Central memory CD8-positive, alpha-beta T cell (primary cell): ENCODE data around the gene DESI2.
A peak's percentile ranks its signal among the peaks of the same experiment; 100 is the strongest.
"Not testable (repeated sequence)": the region's sequence is repeated elsewhere in the genome, so short reads cannot be mapped to it uniquely, and the experiment has no call there.

Experiments used
- ATAC-seq: fragments of 150-1000 bp; cut with Tn5 transposase; replicated peaks from 2 replicates; pipeline ENCODE4 v1.10.0; 2022; ENCODE audit warnings: mild to moderate bottlenecking, moderate FRiP score, moderate number of reproducible peaks; ENCODE audit not compliant: poor library complexity, severe bottlenecking; ENCODE audit errors: extremely low read depth
- DNase-seq, 2 donors: peaks; one replicate each; pipeline ENCODE4 v3.0.0; 2021; ENCODE audit warnings: low spot score in 2 of 2
- H3K27ac Mint-ChIP-seq: one replicate; pipeline ENCODE4 v1.8.0; 2022; ENCODE audit warnings: low read depth, mild to moderate bottlenecking, moderate library complexity, mixed read lengths
- H3K27me3 Mint-ChIP-seq: one replicate; pipeline ENCODE4 v1.8.0; 2022; ENCODE audit warnings: mixed read lengths
- H3K36me3 Mint-ChIP-seq: one replicate; pipeline ENCODE4 v1.8.0; 2022; ENCODE audit warnings: mild to moderate bottlenecking, moderate library complexity, mixed read lengths; ENCODE audit not compliant: insufficient read depth
- H3K4me1 Mint-ChIP-seq: one replicate; pipeline ENCODE4 v1.8.0; 2022; ENCODE audit warnings: mixed read lengths
- H3K4me3 Mint-ChIP-seq: one replicate; pipeline ENCODE4 v1.8.0; 2022; ENCODE audit warnings: mild to moderate bottlenecking, moderate library complexity, mixed read lengths
- H3K9me3 Mint-ChIP-seq: one replicate; pipeline ENCODE4 v1.8.0; 2022; ENCODE audit warnings: mixed read lengths

Gene DESI2

DNA sequence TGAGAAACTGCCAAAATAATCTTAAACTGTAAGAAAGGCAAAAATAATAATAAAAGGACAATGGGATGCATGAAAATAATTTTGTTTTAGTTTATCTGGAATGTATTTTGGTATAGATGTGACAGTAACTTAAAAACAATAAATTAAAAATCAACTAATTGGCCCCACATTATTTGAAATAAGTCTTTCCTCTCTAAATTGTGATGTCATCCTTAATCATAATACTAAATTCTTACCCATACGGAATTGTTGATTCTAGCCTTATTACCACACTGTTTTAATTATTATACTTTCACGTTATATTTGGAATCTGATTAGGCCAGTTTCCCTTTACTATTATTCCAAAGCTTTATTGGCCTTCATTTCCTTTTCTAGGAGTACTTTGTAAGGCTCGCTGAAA lies 7.7 kb downstream of the DESI2 start:
- peaks cover 10% of the 10 kb centered on the region for H3K36me3 Mint-ChIP-seq
- no peak overlapping the region for H3K4me3 Mint-ChIP-seq
- ATAC-seq (no peak), DNase-seq (no peak)
- no peak overlapping the region for H3K27ac Mint-ChIP-seq
- H3K4me1 Mint-ChIP-seq: peaks cover 42% of the 10 kb centered on the region
- H3K9me3 Mint-ChIP-seq: no peaks in the 10 kb centered on the region
- H3K27me3 Mint-ChIP-seq: no peaks in the 10 kb centered on the region

DNA sequence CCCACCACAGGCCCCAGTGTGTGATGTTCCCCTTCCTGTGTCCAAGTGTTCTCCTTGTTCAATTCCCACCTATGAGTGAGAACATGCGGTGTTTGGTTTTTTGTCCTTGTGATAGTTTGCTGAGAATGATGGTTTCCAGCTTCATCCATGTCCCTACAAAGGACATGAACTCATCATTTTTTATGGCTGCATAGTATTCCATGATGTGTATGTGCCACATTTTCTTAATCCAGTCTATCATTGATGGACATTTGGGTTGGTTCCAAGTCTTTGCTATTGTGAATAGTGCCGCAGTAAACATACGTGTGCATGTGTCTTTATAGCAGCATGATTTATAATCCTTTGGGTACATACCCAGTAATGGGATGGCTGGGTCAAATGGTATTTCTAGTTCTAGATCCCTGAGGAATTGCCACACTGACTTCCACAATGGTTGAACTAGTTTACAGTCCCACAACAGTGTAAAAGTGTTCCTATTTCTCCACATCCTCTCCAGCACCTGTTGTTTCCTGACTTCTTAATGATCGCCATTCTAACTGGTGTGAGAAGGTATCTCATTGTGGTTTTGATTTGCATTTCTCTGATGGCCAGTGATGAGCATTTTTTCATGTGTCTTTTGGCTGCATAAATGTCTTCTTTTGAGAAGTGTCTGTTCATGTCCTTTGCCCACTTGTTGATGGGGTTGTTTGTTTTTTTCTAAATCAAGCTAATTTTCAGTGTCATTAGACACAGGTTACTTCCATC lies 8.8 kb downstream of the DESI2 start:
- peaks cover 42% of the 10 kb centered on the region for H3K4me1 Mint-ChIP-seq
- not testable (repeated sequence) for H3K9me3 Mint-ChIP-seq, H3K36me3 Mint-ChIP-seq, H3K4me3 Mint-ChIP-seq, H3K27ac Mint-ChIP-seq, DNase-seq, ATAC-seq, H3K27me3 Mint-ChIP-seq

DNA sequence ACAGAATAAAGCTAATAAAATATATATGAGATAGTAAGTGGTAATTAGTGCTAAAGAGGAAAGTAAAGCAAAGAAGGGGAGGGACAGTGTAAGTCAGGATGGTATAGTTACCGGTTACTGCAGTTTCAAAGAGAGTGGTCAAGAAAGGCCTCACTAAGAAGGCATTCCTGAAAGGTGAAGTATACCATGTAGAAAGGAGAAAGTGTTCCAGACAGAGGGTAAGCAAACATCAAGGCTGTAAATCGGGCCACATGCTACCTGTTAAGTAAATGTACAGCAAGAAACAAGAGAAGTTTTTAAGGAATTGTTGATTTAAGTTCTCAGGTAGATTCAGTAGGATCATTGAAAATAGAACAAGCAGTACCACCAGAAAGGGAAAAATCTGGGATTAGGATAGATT lies 9.7 kb downstream of the DESI2 start:
- no peak overlapping the region for H3K4me3 Mint-ChIP-seq
- H3K4me1 Mint-ChIP-seq: peaks cover 34% of the 10 kb centered on the region
- H3K9me3 Mint-ChIP-seq: no peaks in the 10 kb centered on the region
- H3K36me3 Mint-ChIP-seq: peaks cover 8% of the 10 kb centered on the region
- no peak overlapping the region for H3K27ac Mint-ChIP-seq
- H3K27me3 Mint-ChIP-seq: no peaks in the 10 kb centered on the region
- no peak for DNase-seq
- ATAC-seq: no peak

DNA sequence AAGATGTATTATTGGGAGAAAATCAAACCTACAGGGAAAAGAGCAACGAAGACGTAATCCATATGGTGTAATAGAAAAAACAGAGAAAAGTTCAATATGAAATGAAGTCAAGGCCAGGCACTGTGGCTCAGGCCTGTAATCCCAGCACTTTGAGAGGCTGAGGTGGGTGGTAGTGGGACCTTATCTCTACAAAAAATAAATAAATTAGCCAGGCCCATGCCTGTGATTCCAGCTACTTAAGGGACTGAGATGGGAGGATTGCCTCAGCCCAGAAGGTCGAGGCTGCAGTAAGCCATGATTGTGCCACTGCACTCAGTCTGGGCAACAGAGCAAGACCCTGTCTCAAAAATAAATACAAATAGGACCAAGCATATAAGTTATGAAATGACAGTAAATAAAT lies 11.4 kb downstream of the DESI2 start:
- H3K36me3 Mint-ChIP-seq: peaks cover 6% of the 10 kb centered on the region
- no peak for ATAC-seq
- H3K27ac Mint-ChIP-seq: peak overlapping the region; percentile 22
- H3K9me3 Mint-ChIP-seq: no peaks in the 10 kb centered on the region
- no peaks in the 10 kb centered on the region for H3K27me3 Mint-ChIP-seq
- H3K4me3 Mint-ChIP-seq: no peak overlapping the region
- peaks cover 23% of the 10 kb centered on the region for H3K4me1 Mint-ChIP-seq
- DNase-seq: no peak

DNA sequence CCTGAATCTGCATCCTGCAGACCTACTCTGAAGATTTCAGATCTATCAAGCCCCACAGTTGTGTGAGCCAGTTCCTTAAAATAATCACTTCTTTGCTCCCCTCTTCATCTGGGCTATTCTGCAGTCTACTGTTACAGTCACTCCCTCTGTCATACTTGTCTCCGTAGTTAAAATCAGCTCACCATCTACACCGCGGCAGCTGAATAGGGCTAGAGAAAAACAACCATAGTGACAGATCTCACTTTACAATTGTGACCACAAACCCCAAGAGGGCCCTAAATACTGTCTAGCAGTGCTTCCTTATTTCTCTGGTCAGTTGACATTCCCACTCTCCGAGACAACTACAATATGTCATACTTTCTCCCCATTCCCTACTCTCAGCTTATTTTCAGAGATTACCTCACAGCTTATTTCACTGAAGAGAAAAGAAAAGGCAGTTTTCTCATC lies 12.9 kb downstream of the DESI2 start:
- Mint-ChIP-seq H3K9me3 (no peaks in the 10 kb centered on the region), H3K36me3 (no peaks in the 10 kb centered on the region), H3K4me1 (peaks cover 24% of the 10 kb centered on the region), H3K27ac (no peak overlapping the region), H3K4me3 (no peak overlapping the region), H3K27me3 (no peaks in the 10 kb centered on the region)
- no peak for DNase-seq
- peak; percentile 62 for ATAC-seq

DNA sequence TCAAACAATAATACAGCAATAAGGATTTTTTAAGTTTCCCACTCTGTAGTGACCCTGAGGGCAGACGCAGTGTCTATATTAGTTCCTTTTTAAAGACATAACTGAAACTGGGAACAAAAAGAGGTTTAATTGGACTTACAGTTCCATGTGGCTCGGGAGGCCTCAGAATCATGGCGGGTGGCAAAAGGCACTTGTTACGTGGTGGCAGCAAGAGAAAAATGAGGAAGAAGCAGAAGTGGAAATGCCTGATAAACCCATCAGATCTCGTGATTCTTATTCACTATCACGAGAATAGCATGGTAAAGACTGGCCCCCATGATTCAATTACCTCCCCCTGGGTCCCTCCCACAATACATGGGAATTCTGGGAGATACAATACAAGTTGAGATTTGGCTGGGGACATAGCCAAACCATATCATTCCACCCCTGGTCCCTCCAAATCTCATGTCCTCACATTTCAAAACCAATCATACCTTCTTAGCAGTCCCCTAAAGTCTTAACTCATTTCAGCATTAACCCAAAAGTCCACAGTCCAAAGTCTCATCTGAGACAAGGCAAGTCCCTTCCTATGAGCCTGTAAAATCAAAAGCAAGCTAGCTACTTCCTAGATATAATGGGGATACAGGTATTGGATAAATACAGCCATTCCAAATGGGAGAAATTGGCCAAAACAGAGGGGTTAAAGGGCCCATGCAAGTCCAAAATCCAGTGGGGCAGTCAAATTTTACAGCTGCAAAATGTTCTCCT lies 13.9 kb downstream of the DESI2 start:
- H3K4me3 Mint-ChIP-seq, H3K27ac Mint-ChIP-seq, ATAC-seq, H3K9me3 Mint-ChIP-seq, H3K27me3 Mint-ChIP-seq, H3K36me3 Mint-ChIP-seq, DNase-seq: not testable (repeated sequence)
- peaks cover 33% of the 10 kb centered on the region for H3K4me1 Mint-ChIP-seq

DNA sequence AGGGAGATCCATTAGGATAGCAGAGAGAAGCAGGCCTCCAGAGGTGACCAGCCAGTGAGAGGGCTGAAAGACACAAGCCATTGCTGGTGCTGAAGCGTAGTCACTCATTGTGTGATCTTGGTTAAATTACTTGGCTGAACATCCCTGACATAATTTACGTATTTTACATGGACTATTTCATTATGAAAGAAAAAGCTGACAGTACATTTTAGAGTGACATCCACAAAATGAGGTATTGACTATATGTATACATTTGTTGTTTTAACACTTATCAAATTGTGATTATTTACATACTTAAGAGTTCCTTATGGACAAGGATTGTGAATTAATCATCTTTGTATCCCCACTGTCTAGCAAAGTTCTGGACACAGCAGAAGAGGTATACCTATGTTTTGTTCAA lies 14.9 kb downstream of the DESI2 start:
- Mint-ChIP-seq H3K9me3 (no peaks in the 10 kb centered on the region), H3K36me3 (peaks cover 2% of the 10 kb centered on the region), H3K4me1 (peaks cover 26% of the 10 kb centered on the region), H3K27me3 (no peaks in the 10 kb centered on the region), H3K27ac (no peak overlapping the region), H3K4me3 (no peak overlapping the region)
- no peak for DNase-seq
- ATAC-seq: no peak

DNA sequence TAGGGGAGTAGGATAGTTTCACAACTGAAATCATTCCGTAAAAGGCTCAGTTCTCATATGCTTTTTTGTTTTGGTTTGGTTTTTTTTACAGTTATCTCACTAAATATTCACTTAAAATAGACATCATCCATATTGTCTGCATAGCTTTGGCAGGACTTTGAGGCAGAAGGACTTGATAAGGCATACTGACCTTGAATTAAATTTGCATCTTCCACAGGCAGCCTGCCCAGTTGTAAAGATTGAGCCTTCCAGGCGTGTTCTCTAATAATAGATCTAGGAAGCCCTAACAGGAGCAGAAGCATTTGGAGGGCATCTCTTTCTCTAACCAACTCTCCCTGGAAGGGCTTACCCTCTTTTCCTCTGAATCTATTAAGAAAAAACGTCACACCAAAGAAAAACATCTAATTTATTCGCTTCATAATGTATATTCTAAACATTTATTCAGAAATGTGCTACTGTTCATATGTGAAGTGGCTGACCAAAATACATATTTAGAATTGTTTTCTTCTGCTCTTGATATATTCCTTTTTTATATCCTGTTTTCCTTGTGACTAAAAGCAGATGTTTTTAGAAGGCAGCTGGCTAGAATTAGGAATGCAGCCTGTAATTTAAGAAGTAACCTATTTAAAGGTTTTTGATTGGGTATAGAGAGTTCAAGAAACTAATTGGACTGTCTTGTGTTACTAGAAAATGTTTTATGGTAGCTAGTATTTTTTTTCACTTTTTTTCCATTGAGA lies 20.2 kb downstream of the DESI2 start:
- ATAC-seq (no peak), DNase-seq (no peak)
- no peak overlapping the region for H3K27ac Mint-ChIP-seq
- no peaks in the 10 kb centered on the region for H3K9me3 Mint-ChIP-seq
- H3K4me3 Mint-ChIP-seq: no peak overlapping the region
- peaks cover 5% of the 10 kb centered on the region for H3K36me3 Mint-ChIP-seq
- H3K27me3 Mint-ChIP-seq: no peaks in the 10 kb centered on the region
- peaks cover 35% of the 10 kb centered on the region for H3K4me1 Mint-ChIP-seq

DNA sequence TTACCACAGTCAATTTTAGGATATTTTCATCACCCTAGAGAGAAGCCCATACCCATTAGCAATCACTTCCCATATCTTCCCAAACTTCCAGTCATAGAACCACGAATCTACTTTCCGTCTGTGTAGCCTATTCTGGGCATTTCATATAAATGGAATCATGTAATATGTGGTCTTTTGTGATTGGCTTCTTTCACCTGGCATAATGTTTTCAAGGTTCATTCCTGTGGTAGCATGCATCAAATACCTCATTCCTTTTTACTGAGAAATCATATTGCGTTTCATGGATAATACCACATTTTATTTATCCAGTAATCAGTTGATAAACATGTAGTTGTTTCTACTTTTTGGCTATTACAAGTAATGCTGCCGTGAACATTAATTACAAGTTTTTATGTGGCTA lies 21.5 kb downstream of the DESI2 start:
- peaks cover 31% of the 10 kb centered on the region for H3K4me1 Mint-ChIP-seq
- H3K36me3 Mint-ChIP-seq: peaks cover 5% of the 10 kb centered on the region
- no peak overlapping the region for H3K4me3 Mint-ChIP-seq
- no peak for ATAC-seq
- no peak for DNase-seq
- no peaks in the 10 kb centered on the region for H3K9me3 Mint-ChIP-seq
- H3K27ac Mint-ChIP-seq: no peak overlapping the region
- no peaks in the 10 kb centered on the region for H3K27me3 Mint-ChIP-seq

DNA sequence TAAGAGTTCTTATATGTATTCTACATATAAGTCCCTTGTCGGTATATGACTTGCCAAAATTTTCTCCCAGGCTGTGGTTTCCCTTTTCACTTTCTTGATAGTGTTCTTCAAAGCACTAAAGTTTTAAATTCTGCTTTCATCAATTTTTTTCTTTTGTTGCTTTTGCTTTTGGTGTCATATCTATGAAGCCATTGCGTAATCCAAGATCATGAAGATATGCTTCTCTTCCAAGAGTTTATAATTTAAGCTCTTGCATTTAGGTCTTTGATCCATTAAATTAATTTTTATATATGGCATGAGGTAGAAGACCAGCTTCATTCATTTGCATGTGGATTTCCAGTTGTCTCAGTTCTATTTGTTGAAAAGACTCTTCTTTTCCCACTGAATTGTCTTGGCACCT lies 22.2 kb downstream of the DESI2 start:
- H3K9me3 Mint-ChIP-seq: no peaks in the 10 kb centered on the region
- DNase-seq: no peak
- ATAC-seq: no peak
- no peak overlapping the region for H3K4me3 Mint-ChIP-seq
- no peaks in the 10 kb centered on the region for H3K27me3 Mint-ChIP-seq
- H3K27ac Mint-ChIP-seq: no peak overlapping the region
- peaks cover 7% of the 10 kb centered on the region for H3K36me3 Mint-ChIP-seq
- H3K4me1 Mint-ChIP-seq: peaks cover 31% of the 10 kb centered on the region

DNA sequence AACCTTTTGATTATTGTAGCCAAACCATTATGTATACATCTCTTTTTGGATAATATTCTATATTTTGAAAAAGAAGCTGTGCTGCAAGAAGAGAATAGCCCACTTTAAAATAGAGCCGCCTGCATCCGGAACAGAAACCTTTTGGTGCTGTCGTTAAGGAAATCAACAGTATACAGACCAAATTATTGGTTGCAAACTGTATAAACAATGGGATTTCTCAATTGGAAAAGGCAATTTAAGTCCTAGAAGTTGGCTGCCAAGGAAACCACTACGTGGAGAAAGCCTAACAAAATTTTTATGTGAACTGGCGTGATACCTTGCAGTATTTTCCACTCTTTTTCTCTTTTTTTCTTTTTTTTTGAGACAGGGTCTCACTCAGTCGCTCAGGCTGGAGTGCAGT lies 25.8 kb downstream of the DESI2 start:
- Mint-ChIP-seq H3K4me3 (no peak overlapping the region), H3K4me1 (peaks cover 32% of the 10 kb centered on the region), H3K27ac (no peak overlapping the region), H3K9me3 (no peaks in the 10 kb centered on the region), H3K27me3 (no peaks in the 10 kb centered on the region), H3K36me3 (peaks cover 4% of the 10 kb centered on the region)
- ATAC-seq (no peak), DNase-seq (no peak)

DNA sequence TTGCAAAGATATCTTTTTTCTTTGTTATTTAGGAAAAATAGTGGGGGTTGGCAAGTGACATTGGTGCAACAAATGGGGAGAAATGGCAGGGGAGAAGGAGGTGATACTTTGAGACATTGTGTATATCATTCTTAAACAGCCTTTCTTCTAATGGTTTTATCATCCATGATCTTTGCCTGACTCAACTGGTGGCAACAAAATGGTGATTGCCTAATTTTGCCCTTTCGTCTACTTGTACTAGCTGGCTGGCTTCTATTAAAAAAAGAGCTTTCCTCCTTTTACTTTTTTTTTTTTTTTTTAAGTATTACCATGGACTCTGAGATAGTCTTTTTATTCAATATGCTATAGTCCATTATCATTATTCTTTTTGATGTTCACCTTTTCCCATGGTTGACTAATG lies 27.7 kb downstream of the DESI2 start:
- Mint-ChIP-seq H3K4me1 (peaks cover 22% of the 10 kb centered on the region), H3K9me3 (no peaks in the 10 kb centered on the region), H3K36me3 (peaks cover 5% of the 10 kb centered on the region), H3K4me3 (no peak overlapping the region), H3K27me3 (no peaks in the 10 kb centered on the region), H3K27ac (no peak overlapping the region)
- DNase-seq (no peak), ATAC-seq (no peak)

DNA sequence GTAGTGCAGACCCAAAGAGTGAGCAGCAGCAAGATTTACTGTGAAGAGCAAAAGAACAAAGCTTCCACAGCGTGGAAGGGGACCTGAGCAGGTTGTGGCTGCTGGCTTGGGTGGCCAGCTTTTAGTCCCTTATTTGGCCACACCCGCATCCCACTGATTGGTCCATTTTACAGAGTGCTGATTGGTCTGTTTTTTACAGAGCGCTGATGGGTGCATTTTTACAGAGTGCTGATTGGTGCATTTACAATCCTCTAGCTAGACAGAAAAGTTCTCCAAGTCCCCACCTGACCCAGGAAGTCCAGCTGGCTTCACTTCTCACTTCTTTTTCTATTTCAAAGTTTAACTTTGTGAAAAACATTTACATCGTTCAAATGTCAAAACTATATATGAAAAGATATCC lies 29.2 kb downstream of the DESI2 start:
- H3K27me3 Mint-ChIP-seq, H3K9me3 Mint-ChIP-seq, H3K36me3 Mint-ChIP-seq, H3K4me3 Mint-ChIP-seq, ATAC-seq, DNase-seq, H3K27ac Mint-ChIP-seq: not testable (repeated sequence)
- peaks cover 26% of the 10 kb centered on the region for H3K4me1 Mint-ChIP-seq
